Mucosa of descending colon (tissue), 3 donors: ENCODE measurements around the gene ITIH5. TPM values are rescaled to one million over a fixed set of nuclear protein-coding genes. Genes with fewer than 3 reads are reported as not detected.
"Not testable (repeated sequence)": the region's sequence is repeated elsewhere in the genome, so short reads cannot be mapped to it uniquely, and the experiment has no call there.

Experiments
- ATAC-seq: fragments of 200-7000 bp; cut with Tn5 transposase; one replicate; pipeline ENCODE4 v1.9.1; 2020; ENCODE audit warnings: mild to moderate bottlenecking, moderate library complexity
- DNase-seq, 3 donors: peaks; one replicate each; pipeline ENCODE4 v3.0.0-alpha.2; 2020
- H3K36me3 ChIP-seq: fragments of 200-600 bp; one replicate; pipeline ENCODE4 v1.8.0; 2021; ENCODE audit warnings: low read depth, mild to moderate bottlenecking
- H3K4me1 ChIP-seq: fragments of 200-600 bp; one replicate; pipeline ENCODE4 v1.8.0; 2021; ENCODE audit warnings: low read depth, mild to moderate bottlenecking
- H3K4me3 ChIP-seq: fragments of 200-600 bp; one replicate; pipeline ENCODE4 v1.8.0; 2021; ENCODE audit warnings: mild to moderate bottlenecking
- H3K9me3 ChIP-seq: fragments of 200-600 bp; one replicate; pipeline ENCODE4 v1.8.0; 2021; ENCODE audit warnings: mild to moderate bottlenecking
- intact Hi-C, 2 donors: fragments of 100-400 bp; cut with DNase I in 1 of 2; cut with micrococcal nuclease in 1 of 2; formaldehyde crosslinking; loops; one replicate each; pipeline versions ENCODE4 v1.11.0 to v1.11.1; 2022; cut with DNase I, micrococcal nuclease
- total RNA-seq, 3 donors: library from RNA; stranded (reverse); fragmentation: NEBNext Ultra II Directional in 2 of 3; extraction: Animal tissue kit (Norgen Biotek cat#: 25700) in 2 of 3; gene quantifications; one replicate each; pipeline versions ENCODE4 v1.2.1 to v1.2.4, GENCODE V29; 2021 to 2023
- TF ChIP-seq, protein P1 (sequence below): fragments of 200-600 bp; IDR thresholded peaks from one replicate; pipeline ENCODE4 v1.8.0; 2022; ENCODE audit warnings: antibody characterized with exemption, mild to moderate bottlenecking
- donor health status: DM: no; HTN: no; CAD: no; lungs with moderate emphysema.
- donor health status: DM: no; HTN: no; CAD: no.
- donor health status: DM: no; HTN: yes; CAD: no.

The ITIH5 gene
- total RNA-seq, 3 donors from 2014 or later, result 5.0 to 46.6 (median 8.1) TPM

DNA sequence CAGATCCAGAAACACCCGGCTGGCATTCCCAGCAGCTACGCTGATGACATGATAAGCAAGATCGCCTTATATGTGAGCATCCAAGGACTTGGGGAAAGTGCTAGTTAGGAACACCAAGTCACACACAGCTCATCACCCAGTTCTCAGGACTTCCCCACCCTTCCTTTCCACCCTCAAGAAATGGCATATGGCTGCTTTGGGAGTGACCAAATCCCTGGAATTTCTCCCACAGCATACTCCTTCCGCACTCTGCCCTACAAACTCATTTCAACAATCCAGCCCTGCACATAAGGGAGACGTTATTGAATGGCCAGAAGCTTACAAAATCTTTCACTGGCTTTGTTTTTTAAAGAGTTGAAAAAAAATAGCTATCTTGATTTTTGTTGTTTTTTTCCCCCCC lies 4.2 kb downstream of the ITIH5 start:
- no peak overlapping the region for H3K4me3 ChIP-seq
- no peaks in the 10 kb centered on the region for H3K4me1 ChIP-seq
- no peaks in the 10 kb centered on the region for H3K9me3 ChIP-seq
- ATAC-seq, result no peak
- TF ChIP-seq, protein P1, sequence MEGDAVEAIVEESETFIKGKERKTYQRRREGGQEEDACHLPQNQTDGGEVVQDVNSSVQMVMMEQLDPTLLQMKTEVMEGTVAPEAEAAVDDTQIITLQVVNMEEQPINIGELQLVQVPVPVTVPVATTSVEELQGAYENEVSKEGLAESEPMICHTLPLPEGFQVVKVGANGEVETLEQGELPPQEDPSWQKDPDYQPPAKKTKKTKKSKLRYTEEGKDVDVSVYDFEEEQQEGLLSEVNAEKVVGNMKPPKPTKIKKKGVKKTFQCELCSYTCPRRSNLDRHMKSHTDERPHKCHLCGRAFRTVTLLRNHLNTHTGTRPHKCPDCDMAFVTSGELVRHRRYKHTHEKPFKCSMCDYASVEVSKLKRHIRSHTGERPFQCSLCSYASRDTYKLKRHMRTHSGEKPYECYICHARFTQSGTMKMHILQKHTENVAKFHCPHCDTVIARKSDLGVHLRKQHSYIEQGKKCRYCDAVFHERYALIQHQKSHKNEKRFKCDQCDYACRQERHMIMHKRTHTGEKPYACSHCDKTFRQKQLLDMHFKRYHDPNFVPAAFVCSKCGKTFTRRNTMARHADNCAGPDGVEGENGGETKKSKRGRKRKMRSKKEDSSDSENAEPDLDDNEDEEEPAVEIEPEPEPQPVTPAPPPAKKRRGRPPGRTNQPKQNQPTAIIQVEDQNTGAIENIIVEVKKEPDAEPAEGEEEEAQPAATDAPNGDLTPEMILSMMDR, result no peak
- H3K36me3 ChIP-seq, result no peaks in the 10 kb centered on the region
- no peak for DNase-seq
- intact Hi-C loops, result no loop called here

DNA sequence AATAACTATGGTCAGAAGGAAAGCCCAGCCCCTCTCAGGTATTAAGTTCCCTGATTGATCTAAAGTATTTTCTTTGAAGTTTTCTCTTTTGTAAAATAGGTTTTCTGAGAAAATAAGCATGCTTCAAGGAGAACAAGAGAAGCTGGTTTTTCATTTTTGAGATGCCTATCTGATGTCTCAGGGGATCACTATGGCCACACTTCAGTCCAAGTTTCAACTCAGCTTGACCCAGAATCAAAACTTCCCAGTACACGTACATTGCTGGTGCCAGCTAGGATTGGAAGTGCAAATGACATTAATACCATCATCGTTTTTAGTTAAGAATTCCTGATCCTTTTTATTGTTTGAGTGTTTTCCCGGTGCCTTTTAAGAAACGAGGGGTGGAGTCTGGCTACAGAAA lies 7.2 kb downstream of the ITIH5 start:
- Histone ChIP-seq H3K4me1 (no peaks in the 10 kb centered on the region), H3K4me3 (no peak overlapping the region), H3K9me3 (no peaks in the 10 kb centered on the region), H3K36me3 (no peaks in the 10 kb centered on the region)
- DNase-seq (no peak), ATAC-seq (no peak)
- intact Hi-C loops, result no loop called here
- TF ChIP-seq, protein P1, result no peak

DNA sequence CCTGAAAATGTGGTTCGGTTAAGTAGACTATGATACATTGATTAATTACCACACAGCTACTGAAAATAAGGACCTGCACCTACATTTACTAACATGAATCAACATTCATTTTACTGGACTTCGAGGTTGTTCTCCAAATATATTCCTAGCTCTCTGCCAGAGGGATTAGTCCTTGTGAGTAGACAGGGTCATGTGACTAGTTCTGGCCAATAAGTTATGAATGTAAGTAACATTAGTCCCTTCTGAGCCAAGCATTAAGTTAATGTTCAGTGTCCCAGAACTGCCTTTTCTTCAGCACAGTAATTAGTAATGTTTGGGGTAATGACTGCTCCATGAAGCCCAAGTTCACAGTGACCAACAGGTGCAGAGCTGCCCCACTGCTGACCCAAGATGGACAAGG lies 9.2 kb downstream of the ITIH5 start:
- DNase-seq (no peak), ATAC-seq (no peak)
- no peaks in the 10 kb centered on the region for H3K4me1 ChIP-seq
- TF ChIP-seq, protein P1, result no peak
- H3K36me3 ChIP-seq, result no peaks in the 10 kb centered on the region
- no peaks in the 10 kb centered on the region for H3K9me3 ChIP-seq
- intact Hi-C loops, result no loop called here
- no peak overlapping the region for H3K4me3 ChIP-seq

DNA sequence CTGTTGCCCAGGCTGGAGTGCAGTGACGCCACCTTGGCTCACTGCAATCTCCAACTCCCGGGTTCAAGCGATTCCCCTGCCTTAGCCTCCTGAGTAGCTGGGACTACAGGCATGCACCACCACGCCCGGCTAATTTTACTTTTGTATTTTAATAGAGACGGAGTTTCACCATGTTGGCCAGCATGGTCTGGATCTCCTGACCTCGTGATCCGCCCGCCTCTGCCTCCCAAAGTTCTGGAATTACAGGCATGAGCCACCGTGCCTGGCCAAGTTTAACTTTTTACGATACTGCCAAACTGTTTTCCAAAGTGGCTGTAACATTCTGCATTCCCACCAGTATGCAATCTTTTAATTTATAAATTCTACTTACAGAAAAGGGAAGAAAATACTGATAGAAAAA lies 9.7 kb downstream of the ITIH5 start:
- not testable (repeated sequence) for DNase-seq

DNA sequence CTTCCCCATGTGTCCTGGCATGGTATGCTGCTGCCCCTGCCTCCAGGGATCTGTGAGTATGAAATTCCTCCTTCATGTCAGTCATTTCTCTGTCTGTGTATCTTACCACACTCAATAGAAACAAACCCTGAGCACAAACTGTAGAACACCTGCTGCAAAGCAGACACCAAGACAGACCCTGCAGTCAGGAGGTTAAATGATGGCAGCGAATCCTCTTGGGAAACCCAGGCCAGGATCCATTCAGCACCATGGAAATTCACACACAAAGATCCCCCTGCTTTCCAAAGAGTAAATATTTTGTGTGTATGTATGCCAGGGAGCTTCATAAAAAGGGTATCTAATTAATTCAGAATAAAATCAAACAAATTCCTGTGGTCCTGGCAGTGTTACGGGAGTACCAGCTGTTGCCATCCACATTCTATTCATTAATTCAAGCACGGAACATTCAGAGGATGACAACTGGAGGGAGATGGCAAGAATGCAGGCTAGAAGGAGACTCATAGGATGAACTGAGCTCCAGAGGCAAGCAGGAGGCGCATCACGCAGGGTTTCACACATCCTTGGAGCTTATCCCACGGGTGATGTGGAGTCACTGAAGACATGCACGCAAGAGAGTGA lies 14.8 kb downstream of the ITIH5 start:
- intact Hi-C loops, result no loop called here
- H3K4me1 ChIP-seq, result no peaks in the 10 kb centered on the region
- no peaks in the 10 kb centered on the region for H3K36me3 ChIP-seq
- no peaks in the 10 kb centered on the region for H3K9me3 ChIP-seq
- TF ChIP-seq, protein P1, result no peak
- DNase-seq (no peak), ATAC-seq (no peak)
- H3K4me3 ChIP-seq, result no peak overlapping the region

More for the DNA sequence above, 9.7 kb downstream of the ITIH5 start:
- H3K4me3 ChIP-seq, intact Hi-C loops, ATAC-seq, H3K36me3 ChIP-seq, H3K4me1 ChIP-seq, H3K9me3 ChIP-seq: not testable (repeated sequence)

DNA sequence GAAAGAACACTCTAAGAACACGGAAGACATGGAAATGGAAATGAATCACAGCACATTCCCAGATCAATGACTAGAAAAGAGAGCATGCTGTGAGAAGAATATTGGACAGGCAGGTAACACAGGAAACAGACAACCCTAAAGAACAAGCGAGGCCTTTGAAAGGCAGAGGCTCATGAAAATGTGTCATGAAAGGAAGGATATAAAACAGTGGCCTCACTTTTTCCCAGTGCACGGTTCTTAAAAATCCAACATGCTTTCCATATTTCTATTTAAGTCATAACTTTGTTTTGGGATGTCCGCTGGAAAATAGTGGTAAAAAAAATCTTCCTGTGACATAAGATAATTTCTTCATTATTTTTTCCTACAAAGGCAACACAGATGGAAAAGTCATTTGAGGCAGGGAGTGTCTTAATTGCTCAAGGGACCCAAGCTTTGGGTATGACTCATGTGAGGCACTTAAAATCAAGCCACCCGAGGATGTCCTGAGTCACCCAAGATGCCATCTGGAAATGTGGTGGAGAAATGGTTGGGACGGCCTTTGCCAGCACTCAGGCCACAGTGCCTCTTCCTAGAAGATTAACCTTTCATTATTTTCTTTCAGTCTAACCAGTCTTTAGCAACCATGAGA lies 17.0 kb downstream of the ITIH5 start:
- ATAC-seq (no peak), DNase-seq (no peak)
- intact Hi-C loops, result no loop called here
- Histone ChIP-seq H3K36me3 (no peaks in the 10 kb centered on the region), H3K4me3 (no peak overlapping the region), H3K4me1 (no peaks in the 10 kb centered on the region), H3K9me3 (no peaks in the 10 kb centered on the region)
- TF ChIP-seq, protein P1, result no peak
